GM23338 (cell line): ENCODE results near the gene JUP. TPM values are rescaled to one million over a fixed set of nuclear protein-coding genes. Genes with fewer than 3 reads are reported as not detected.
A peak's percentile ranks its signal among the peaks of the same experiment; 100 is the strongest.
"Not testable (repeated sequence)": the region's sequence is repeated elsewhere in the genome, so short reads cannot be mapped to it uniquely, and the experiment has no call there.

ENCODE experiments used
- ATAC-seq: fragments of 200-7000 bp; cut with Tn5 transposase; 3 replicates; pipeline ENCODE4 v1.9.1; 2020
- DNase-seq: peaks from one replicate; pipeline ENCODE4 v3.0.0-alpha.2; 2015; ENCODE audit warnings: low spot score
- H2AFZ ChIP-seq: fragments of 200-600 bp; sonication (generic); 2 replicates; pipeline ENCODE4 v1.8.0; 2016; ENCODE audit warnings: antibody characterized with exemption, mild to moderate bottlenecking, moderate library complexity
- H3F3A ChIP-seq: fragments of 200-600 bp; sonication (generic); replicated peaks from 2 replicates; pipeline ENCODE4 v1.8.0; 2017; ENCODE audit warnings: antibody characterized with exemption, mixed run types, low read depth
- H3K27ac ChIP-seq: fragments of 200-600 bp; sonication (generic); 2 replicates; pipeline ENCODE4 v1.6.1; 2016; ENCODE audit warnings: low read depth
- H3K27me3 ChIP-seq: fragments of 200-600 bp; sonication (generic); 2 replicates; pipeline ENCODE4 v1.8.0; 2016; ENCODE audit warnings: mild to moderate bottlenecking, mixed run types, moderate library complexity; ENCODE audit not compliant: insufficient read depth
- H3K36me3 ChIP-seq: fragments of 200-600 bp; sonication (generic); 2 replicates; pipeline ENCODE4 v1.8.0; 2016; ENCODE audit warnings: mild to moderate bottlenecking; ENCODE audit not compliant: insufficient read depth
- H3K4me1 ChIP-seq: fragments of 200-600 bp; sonication (generic); 2 replicates; pipeline ENCODE4 v1.8.0; 2016; ENCODE audit warnings: mild to moderate bottlenecking, moderate library complexity; ENCODE audit not compliant: insufficient read depth
- H3K4me2 ChIP-seq: fragments of 200-600 bp; sonication (generic); 2 replicates; pipeline ENCODE4 v1.7.1; 2017; ENCODE audit warnings: mixed run types
- H3K4me3 ChIP-seq: fragments of 200-600 bp; sonication (generic); 2 replicates; pipeline ENCODE4 v1.6.1; 2016; ENCODE audit warnings: mixed run types
- H3K79me2 ChIP-seq: fragments of 200-600 bp; sonication (generic); replicated peaks from 2 replicates; pipeline ENCODE4 v1.8.0; 2017; ENCODE audit warnings: mild to moderate bottlenecking; ENCODE audit not compliant: insufficient read depth
- H3K9me2 ChIP-seq: fragments of 200-600 bp; sonication (generic); 2 replicates; pipeline ENCODE4 v1.8.0; 2017; ENCODE audit not compliant: insufficient read depth
- H4K20me1 ChIP-seq: fragments of 200-600 bp; sonication (generic); replicated peaks from 2 replicates; pipeline ENCODE4 v1.8.0; 2017; ENCODE audit warnings: mild to moderate bottlenecking; ENCODE audit not compliant: insufficient read depth
- H3K27ac Mint-ChIP-seq: 2 replicates; pipeline ENCODE4 v1.8.0; 2020; ENCODE audit warnings: inconsistent platforms, mild to moderate bottlenecking, moderate library complexity, mixed read lengths
- H3K27me3 Mint-ChIP-seq: 3 replicates; pipeline ENCODE4 v1.8.0; 2022; ENCODE audit warnings: low read depth, mild to moderate bottlenecking, moderate library complexity, mixed read lengths, inconsistent platforms; ENCODE audit not compliant: insufficient read depth, poor library complexity
- H3K36me3 Mint-ChIP-seq: 3 replicates; pipeline ENCODE4 v1.8.0; 2021; ENCODE audit warnings: low read depth, mild to moderate bottlenecking, inconsistent platforms, moderate library complexity, mixed read lengths
- H3K4me1 Mint-ChIP-seq: 3 replicates; pipeline ENCODE4 v1.8.0; 2020; ENCODE audit warnings: mild to moderate bottlenecking, inconsistent platforms, mixed read lengths
- H3K4me3 Mint-ChIP-seq: 3 replicates; pipeline ENCODE4 v1.8.0; 2021; ENCODE audit warnings: moderate library complexity, mild to moderate bottlenecking, inconsistent platforms, mixed read lengths
- H3K9me3 Mint-ChIP-seq: 3 replicates; pipeline ENCODE4 v1.8.0; 2020; ENCODE audit warnings: moderate library complexity, mild to moderate bottlenecking, inconsistent platforms, mixed read lengths
- CREB1 ChIP-seq: fragments of 250-450 bp; sonication (Bioruptor Pico); IDR thresholded peaks from 2 replicates; pipeline ENCODE4 v1.5.0; 2020; ENCODE audit warnings: low read depth, mild to moderate bottlenecking, moderate library complexity
- EZH2phosphoT487 ChIP-seq: fragments of 200-600 bp; sonication (generic); IDR thresholded peaks from one replicate; pipeline ENCODE4 v1.8.1; 2018; ENCODE audit warnings: antibody characterized with exemption; ENCODE audit not compliant: unreplicated experiment
- JUNB ChIP-seq: IDR thresholded peaks from one replicate; pipeline ENCODE4 v1.6.1; 2016; ENCODE audit warnings: antibody characterized with exemption; ENCODE audit not compliant: unreplicated experiment
- NANOG ChIP-seq: IDR thresholded peaks from 2 replicates; pipeline ENCODE4 v1.6.1; 2016; ENCODE audit warnings: antibody characterized with exemption, borderline replicate concordance
- POLR2AphosphoS5 ChIP-seq: IDR thresholded peaks from 2 replicates; pipeline ENCODE4 v1.6.1; 2016; ENCODE audit warnings: antibody characterized with exemption, low read depth
- ZNF114 ChIP-seq: fragments of 250-450 bp; sonication (Bioruptor Pico); IDR thresholded peaks from 2 replicates; pipeline ENCODE4 v1.5.0; 2020; ENCODE audit warnings: mild to moderate bottlenecking, moderate library complexity
- polyA plus RNA-seq: library from polyadenylated mRNA; unstranded; fragments of >200 nt; fragmentation: Nextera tagmentation; extraction: Ambion mirVana; gene quantifications from 2 replicates; pipeline ENCODE4 v1.2.1, GENCODE V29; 2016
- total RNA-seq: library from RNA; depleted of rRNA; stranded (reverse); fragments of >200 nt; shearing (Covaris generic); gene quantifications from 2 replicates; pipeline ENCODE4 v1.2.3, GENCODE V29; 2014
- TF ChIP-seq, protein P1 (sequence below): IDR thresholded peaks from one replicate; pipeline ENCODE4 v1.6.1; 2018; ENCODE audit warnings: antibody characterized with exemption; ENCODE audit not compliant: unreplicated experiment
- TF ChIP-seq, protein P2 (sequence below), 2 experiments: fragments of 200-600 bp in 1 of 2; sonication (generic) in 1 of 2; conservative IDR thresholded peaks; 2 replicates each; pipeline versions ENCODE4 v1.5.1 to v1.6.1; 2016 to 2017; ENCODE audit warnings: antibody characterized with exemption in 2 of 2, low read depth in 2 of 2, mild to moderate bottlenecking in 2 of 2, moderate library complexity in 1 of 2
- TF ChIP-seq, protein P3 (sequence below): IDR thresholded peaks from 2 replicates; pipeline ENCODE4 v1.6.1; 2016; ENCODE audit warnings: antibody characterized with exemption

The JUP gene
- total and polyA plus RNA-seq, 2 experiments from 2014 or later: 45.5 to 177 TPM

DNA sequence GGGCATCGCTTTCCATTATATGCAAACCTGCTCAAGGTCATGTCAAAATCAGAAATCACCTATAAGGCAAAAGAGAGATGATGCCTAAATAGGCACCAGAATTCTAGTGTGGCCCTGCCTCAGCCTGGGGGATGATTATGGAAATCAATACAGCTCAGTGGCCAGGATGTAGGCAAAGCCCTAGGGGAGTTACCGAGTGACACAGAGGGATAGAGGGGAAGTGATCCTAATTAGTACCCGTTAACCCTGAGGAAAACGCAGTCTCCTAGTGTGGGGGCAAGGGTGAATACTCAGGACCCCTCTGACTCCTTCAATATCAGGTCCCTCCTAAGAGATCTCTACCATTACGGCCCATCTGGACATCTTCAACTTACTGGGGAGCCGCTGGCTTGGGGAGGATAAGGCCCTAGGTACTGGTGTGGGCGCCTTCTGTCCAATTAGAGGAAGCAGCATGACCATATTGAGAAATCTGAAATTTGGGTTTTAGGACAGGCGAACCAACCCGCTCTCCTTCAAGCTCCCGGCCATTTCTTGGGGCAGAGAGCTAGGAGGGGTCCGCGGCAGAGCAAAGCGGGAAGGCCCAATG is 48.8 kb upstream of the JUP start:
- peaks cover 12% of the 10 kb centered on the region for H3K79me2 ChIP-seq
- H3K9me2 ChIP-seq: no peaks in the 10 kb centered on the region
- H3K27ac ChIP-seq: no peak overlapping the region
- ATAC-seq (peak; percentile 32), DNase-seq (no peak)
- H2AFZ ChIP-seq: peak overlapping the region; percentile 92
- H3K9me3 Mint-ChIP-seq: no peaks in the 10 kb centered on the region
- peaks cover 9% of the 10 kb centered on the region; the same call in 1 of the 2 replicates for H4K20me1 ChIP-seq
- peaks cover 5% of the 10 kb centered on the region; the same call in 1 of the 2 replicates for H3K27me3 ChIP-seq
- H3K4me3 Mint-ChIP-seq: peak overlapping the region; percentile 89
- H3K36me3 Mint-ChIP-seq: peaks cover 22% of the 10 kb centered on the region
- no peak overlapping the region for H3K27ac Mint-ChIP-seq
- H3K4me2 ChIP-seq: peak overlapping the region; percentile 90
- H3F3A ChIP-seq: no peaks in the 10 kb centered on the region; the same call in 1 of the 2 replicates
- TF ChIP-seq ZNF114 (CRISPR knock-in tag) (no peak), JUNB (no peak), EZH2phosphoT487 (no peak), POLR2AphosphoS5 (no peak), NANOG (no peak), CREB1 (CRISPR knock-in tag) (no peak)
- TF ChIP-seq, protein P1, sequence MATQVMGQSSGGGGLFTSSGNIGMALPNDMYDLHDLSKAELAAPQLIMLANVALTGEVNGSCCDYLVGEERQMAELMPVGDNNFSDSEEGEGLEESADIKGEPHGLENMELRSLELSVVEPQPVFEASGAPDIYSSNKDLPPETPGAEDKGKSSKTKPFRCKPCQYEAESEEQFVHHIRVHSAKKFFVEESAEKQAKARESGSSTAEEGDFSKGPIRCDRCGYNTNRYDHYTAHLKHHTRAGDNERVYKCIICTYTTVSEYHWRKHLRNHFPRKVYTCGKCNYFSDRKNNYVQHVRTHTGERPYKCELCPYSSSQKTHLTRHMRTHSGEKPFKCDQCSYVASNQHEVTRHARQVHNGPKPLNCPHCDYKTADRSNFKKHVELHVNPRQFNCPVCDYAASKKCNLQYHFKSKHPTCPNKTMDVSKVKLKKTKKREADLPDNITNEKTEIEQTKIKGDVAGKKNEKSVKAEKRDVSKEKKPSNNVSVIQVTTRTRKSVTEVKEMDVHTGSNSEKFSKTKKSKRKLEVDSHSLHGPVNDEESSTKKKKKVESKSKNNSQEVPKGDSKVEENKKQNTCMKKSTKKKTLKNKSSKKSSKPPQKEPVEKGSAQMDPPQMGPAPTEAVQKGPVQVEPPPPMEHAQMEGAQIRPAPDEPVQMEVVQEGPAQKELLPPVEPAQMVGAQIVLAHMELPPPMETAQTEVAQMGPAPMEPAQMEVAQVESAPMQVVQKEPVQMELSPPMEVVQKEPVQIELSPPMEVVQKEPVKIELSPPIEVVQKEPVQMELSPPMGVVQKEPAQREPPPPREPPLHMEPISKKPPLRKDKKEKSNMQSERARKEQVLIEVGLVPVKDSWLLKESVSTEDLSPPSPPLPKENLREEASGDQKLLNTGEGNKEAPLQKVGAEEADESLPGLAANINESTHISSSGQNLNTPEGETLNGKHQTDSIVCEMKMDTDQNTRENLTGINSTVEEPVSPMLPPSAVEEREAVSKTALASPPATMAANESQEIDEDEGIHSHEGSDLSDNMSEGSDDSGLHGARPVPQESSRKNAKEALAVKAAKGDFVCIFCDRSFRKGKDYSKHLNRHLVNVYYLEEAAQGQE: no peak
- TF ChIP-seq, protein P2, sequence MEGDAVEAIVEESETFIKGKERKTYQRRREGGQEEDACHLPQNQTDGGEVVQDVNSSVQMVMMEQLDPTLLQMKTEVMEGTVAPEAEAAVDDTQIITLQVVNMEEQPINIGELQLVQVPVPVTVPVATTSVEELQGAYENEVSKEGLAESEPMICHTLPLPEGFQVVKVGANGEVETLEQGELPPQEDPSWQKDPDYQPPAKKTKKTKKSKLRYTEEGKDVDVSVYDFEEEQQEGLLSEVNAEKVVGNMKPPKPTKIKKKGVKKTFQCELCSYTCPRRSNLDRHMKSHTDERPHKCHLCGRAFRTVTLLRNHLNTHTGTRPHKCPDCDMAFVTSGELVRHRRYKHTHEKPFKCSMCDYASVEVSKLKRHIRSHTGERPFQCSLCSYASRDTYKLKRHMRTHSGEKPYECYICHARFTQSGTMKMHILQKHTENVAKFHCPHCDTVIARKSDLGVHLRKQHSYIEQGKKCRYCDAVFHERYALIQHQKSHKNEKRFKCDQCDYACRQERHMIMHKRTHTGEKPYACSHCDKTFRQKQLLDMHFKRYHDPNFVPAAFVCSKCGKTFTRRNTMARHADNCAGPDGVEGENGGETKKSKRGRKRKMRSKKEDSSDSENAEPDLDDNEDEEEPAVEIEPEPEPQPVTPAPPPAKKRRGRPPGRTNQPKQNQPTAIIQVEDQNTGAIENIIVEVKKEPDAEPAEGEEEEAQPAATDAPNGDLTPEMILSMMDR (conservative IDR thresholded peaks at IDR 0.05; ENCODE audit: low read depth in 2 of 2): no peak
- TF ChIP-seq, protein P3, sequence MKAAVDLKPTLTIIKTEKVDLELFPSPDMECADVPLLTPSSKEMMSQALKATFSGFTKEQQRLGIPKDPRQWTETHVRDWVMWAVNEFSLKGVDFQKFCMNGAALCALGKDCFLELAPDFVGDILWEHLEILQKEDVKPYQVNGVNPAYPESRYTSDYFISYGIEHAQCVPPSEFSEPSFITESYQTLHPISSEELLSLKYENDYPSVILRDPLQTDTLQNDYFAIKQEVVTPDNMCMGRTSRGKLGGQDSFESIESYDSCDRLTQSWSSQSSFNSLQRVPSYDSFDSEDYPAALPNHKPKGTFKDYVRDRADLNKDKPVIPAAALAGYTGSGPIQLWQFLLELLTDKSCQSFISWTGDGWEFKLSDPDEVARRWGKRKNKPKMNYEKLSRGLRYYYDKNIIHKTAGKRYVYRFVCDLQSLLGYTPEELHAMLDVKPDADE: no peak
- H3K4me1 Mint-ChIP-seq: peaks cover 7% of the 10 kb centered on the region; the same call in 2 of the 3 replicates
- peaks cover 6% of the 10 kb centered on the region for H3K27me3 Mint-ChIP-seq
- H3K4me3 ChIP-seq: peak overlapping the region; percentile 94
- peaks cover 7% of the 10 kb centered on the region for H3K4me1 ChIP-seq
- H3K36me3 ChIP-seq: no peaks in the 10 kb centered on the region; the same call in 1 of the 2 replicates

DNA sequence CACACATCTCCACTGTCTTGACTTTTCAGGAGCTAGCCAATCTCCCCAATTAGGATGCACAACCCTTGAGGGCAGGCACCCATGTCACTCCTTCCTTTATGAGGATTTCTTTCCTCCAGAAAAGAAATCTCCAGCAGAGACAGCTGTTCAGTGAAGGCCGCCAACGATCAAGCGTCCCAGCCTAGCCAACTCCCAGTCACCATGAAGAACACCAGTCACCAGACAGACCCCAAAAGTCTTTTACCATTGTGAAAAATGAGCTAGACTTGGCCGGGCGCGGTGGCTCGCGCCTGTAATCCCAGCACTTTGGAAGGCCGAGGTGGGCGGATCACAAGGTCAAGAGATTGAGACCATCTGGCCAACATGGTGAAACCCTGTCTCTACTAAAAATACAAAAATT is 43.5 kb upstream of the JUP start:
- H3K27ac ChIP-seq, H3K4me1 ChIP-seq, H3F3A ChIP-seq, H3K4me1 Mint-ChIP-seq, DNase-seq, H3K36me3 ChIP-seq, H3K27me3 Mint-ChIP-seq, H3K79me2 ChIP-seq, H3K4me3 ChIP-seq, H3K4me3 Mint-ChIP-seq, ATAC-seq, H3K27me3 ChIP-seq, H2AFZ ChIP-seq, H3K27ac Mint-ChIP-seq, H3K9me2 ChIP-seq, H3K4me2 ChIP-seq, H4K20me1 ChIP-seq, H3K9me3 Mint-ChIP-seq: not testable (repeated sequence)
- peaks cover 64% of the 10 kb centered on the region for H3K36me3 Mint-ChIP-seq
